ENCODE data around the gene CALY.

The CALY gene

GRCh38 chr10:133309100-133309719 is 27.5 kb downstream of the CALY start:
- peaks cover 28% of the 10 kb centered on the region for H3K4me1 ChIP-seq (ENCODE audit: control insufficient read depth, insufficient read depth, low read length)

DNA sequence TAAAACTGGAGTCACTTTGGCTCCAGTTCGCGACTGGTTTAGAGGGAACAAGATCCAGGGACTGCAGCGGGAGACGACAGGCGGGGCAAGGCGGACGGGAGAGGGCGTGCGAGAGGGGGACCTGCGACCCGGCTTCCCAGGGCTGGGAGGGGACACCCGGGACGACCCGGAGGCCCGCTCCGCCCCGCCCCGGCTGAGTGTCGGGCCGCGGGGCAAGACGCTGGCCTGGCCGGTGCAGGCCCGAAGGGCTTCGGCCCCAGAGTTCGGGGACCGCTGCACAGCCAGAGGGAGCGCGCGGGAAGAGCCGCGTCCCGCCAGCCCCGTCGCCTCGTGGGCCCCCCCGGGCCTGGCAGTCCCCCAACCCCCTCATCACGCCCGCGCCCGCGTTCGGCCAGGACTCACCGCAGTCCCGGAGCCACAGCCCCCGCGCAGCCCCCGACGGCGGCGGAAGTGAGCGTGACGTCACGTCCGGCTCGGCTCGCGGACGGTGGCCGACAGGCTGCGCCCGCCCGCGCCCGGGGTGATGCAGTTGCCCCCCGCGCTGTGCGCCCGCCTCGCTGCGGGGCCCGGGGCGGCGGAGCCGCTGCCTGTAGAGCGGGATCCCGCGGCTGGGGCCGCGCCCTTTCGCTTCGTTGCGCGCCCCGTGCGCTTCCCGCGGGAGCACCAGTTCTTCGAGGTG is 28.1 kb downstream of the CALY start, which contains the start of the genes TUBGCP2 and ZNF511:
Gene TUBGCP2 (minus strand): TSS at position 452 of the 679 bp plus-strand sequence. CDS start 5,931 bp downstream, outside the sequence.
Gene ZNF511 (plus strand): TSS at position 494 of the 679 bp plus-strand sequence. CDS start 30 bp downstream, at position 524.
- peaks cover 28% of the 10 kb centered on the region for H3K4me1 ChIP-seq (ENCODE audit: control insufficient read depth, insufficient read depth, low read length)
- H3K27me3 ChIP-seq (ENCODE audit: control insufficient read depth in 1 of 2, insufficient read depth in 2 of 2, low read length in 2 of 2) = no peaks in the 10 kb centered on the region
- no peaks in the 10 kb centered on the region for H3K9me3 ChIP-seq (ENCODE audit: control insufficient read depth in 2 of 2, low read length in 2 of 2)
- H3K27ac ChIP-seq (ENCODE audit: low read length) = peak within 1 kb of the TSS; percentile 84
- H3K36me3 ChIP-seq (ENCODE audit: control insufficient read depth in 2 of 2, insufficient read depth in 2 of 2, low read length in 2 of 2) = peaks cover 14 to 16% of the 10 kb centered on the region in 2 donors
- H3K9ac ChIP-seq (ENCODE audit: low read length in 2 of 2) = peak within 1 kb of the TSS; percentile 91 to 93
- H3K4me3 ChIP-seq (ENCODE audit: low read length in 2 of 2) = peak within 1 kb of the TSS; percentile 93 to 95

More at GRCh38 chr10:133309100-133309719, 27.5 kb downstream of the CALY start:
- H3K27me3 ChIP-seq (ENCODE audit: control insufficient read depth in 1 of 2, insufficient read depth in 2 of 2, low read length in 2 of 2) = no peaks in the 10 kb centered on the region
- H3K36me3 ChIP-seq (ENCODE audit: control insufficient read depth in 2 of 2, insufficient read depth in 2 of 2, low read length in 2 of 2) = peaks cover 14 to 16% of the 10 kb centered on the region in 2 donors
- peak overlapping the region; percentile 84 for H3K27ac ChIP-seq (ENCODE audit: low read length)
- H3K9ac ChIP-seq (ENCODE audit: low read length in 2 of 2) = peak overlapping the region; percentile 91 to 93
- peak overlapping the region; percentile 93 to 95 for H3K4me3 ChIP-seq (ENCODE audit: low read length in 2 of 2)
- H3K9me3 ChIP-seq (ENCODE audit: control insufficient read depth in 2 of 2, low read length in 2 of 2) = no peaks in the 10 kb centered on the region

- no peaks in the 10 kb centered on the region for H3K27me3 ChIP-seq (ENCODE audit: control insufficient read depth in 1 of 2, insufficient read depth in 2 of 2, low read length in 2 of 2)
- H3K36me3 ChIP-seq (ENCODE audit: control insufficient read depth in 2 of 2, insufficient read depth in 2 of 2, low read length in 2 of 2) = peaks cover 12 to 16% of the 10 kb centered on the region in 2 donors
- peak overlapping the region; percentile 91 to 93 for H3K9ac ChIP-seq (ENCODE audit: low read length in 2 of 2)
- H3K4me3 ChIP-seq (ENCODE audit: low read length in 2 of 2) = peak overlapping the region; percentile 93 to 95
- peaks cover 28% of the 10 kb centered on the region for H3K4me1 ChIP-seq (ENCODE audit: control insufficient read depth, insufficient read depth, low read length)
- H3K27ac ChIP-seq (ENCODE audit: low read length) = peak overlapping the region; percentile 84
- H3K9me3 ChIP-seq (ENCODE audit: control insufficient read depth in 2 of 2, low read length in 2 of 2) = no peaks in the 10 kb centered on the region
These were observed 28.8 kb downstream of the CALY start for GRCh38 chr10:133307776-133308420.

GRCh38 chr10:133306941-133307379 is 29.7 kb downstream of the CALY start:
- Histone ChIP-seq H3K9me3 (ENCODE audit: control insufficient read depth in 2 of 2, low read length in 2 of 2) (no peaks in the 10 kb centered on the region), H3K9ac (ENCODE audit: low read length in 2 of 2) (peak overlapping the region in 1 of 2 donors; percentile 54), H3K27me3 (ENCODE audit: control insufficient read depth in 1 of 2, insufficient read depth in 2 of 2, low read length in 2 of 2) (no peaks in the 10 kb centered on the region), H3K4me1 (ENCODE audit: control insufficient read depth, insufficient read depth, low read length) (peaks cover 28% of the 10 kb centered on the region), H3K36me3 (ENCODE audit: control insufficient read depth in 2 of 2, insufficient read depth in 2 of 2, low read length in 2 of 2) (peaks cover 17 to 20% of the 10 kb centered on the region in 2 donors), H3K4me3 (ENCODE audit: low read length in 2 of 2) (peak overlapping the region; percentile 93 to 95), H3K27ac (ENCODE audit: low read length) (no peak overlapping the region)

DNA sequence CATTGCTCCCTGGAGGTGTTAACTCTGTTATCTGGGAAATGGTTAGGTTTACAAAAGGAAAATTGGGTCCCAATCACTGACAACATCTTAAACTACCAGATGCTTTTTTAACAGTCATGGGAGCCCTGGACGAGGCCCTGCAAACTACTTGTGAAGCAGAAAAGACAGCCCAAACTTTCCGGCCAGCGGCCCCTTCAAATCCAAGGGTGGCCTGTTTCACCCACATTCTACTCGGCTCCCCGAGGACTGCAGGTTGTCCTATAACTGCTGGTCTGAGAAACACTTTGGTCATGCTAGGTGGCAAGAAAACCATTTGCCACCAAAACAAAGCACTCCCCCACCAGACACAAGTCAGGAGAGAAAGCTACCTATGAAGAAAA is 30.6 kb downstream of the CALY start:
- Histone ChIP-seq H3K4me1 (ENCODE audit: control insufficient read depth, insufficient read depth, low read length) (peaks cover 28% of the 10 kb centered on the region), H3K27ac (ENCODE audit: low read length) (no peak overlapping the region), H3K9me3 (ENCODE audit: control insufficient read depth in 2 of 2, low read length in 2 of 2) (no peaks in the 10 kb centered on the region), H3K36me3 (ENCODE audit: control insufficient read depth in 2 of 2, insufficient read depth in 2 of 2, low read length in 2 of 2) (peaks cover 14 to 20% of the 10 kb centered on the region in 2 donors), H3K27me3 (ENCODE audit: control insufficient read depth in 1 of 2, insufficient read depth in 2 of 2, low read length in 2 of 2) (no peaks in the 10 kb centered on the region), H3K9ac (ENCODE audit: low read length in 2 of 2) (no peak overlapping the region), H3K4me3 (ENCODE audit: low read length in 2 of 2) (no peak overlapping the region)

DNA sequence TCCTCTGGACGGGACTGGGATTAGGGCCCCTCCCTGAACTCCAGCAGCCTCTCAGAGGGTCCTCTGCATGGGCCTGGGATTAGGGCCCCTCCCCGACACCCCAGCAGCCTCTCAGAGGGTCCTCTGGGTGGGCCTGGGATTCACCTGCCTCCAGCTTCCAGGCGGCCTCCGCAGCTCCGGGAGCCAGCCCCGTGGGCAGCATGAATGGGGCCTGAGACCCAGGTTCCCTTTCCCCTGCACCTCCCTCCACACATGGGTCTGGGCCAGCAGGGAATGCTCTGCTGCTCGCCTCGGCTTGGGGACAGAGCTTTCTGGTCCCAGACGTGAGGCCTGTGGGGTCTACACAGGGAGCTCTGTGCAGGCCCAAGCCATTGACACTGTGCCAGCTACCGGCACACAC is 33.5 kb downstream of the CALY start:
- Histone ChIP-seq H3K9me3 (ENCODE audit: control insufficient read depth in 2 of 2, low read length in 2 of 2) (no peaks in the 10 kb centered on the region), H3K4me3 (ENCODE audit: low read length in 2 of 2) (no peak overlapping the region), H3K36me3 (ENCODE audit: control insufficient read depth in 2 of 2, insufficient read depth in 2 of 2, low read length in 2 of 2) (peaks cover 36 to 41% of the 10 kb centered on the region in 2 donors), H3K27ac (ENCODE audit: low read length) (no peak overlapping the region), H3K27me3 (ENCODE audit: control insufficient read depth in 1 of 2, insufficient read depth in 2 of 2, low read length in 2 of 2) (no peaks in the 10 kb centered on the region), H3K4me1 (ENCODE audit: control insufficient read depth, insufficient read depth, low read length) (peaks cover 23% of the 10 kb centered on the region), H3K9ac (ENCODE audit: low read length in 2 of 2) (no peak overlapping the region)

GRCh38 chr10:133302230-133302629 is 34.5 kb downstream of the CALY start:
- Histone ChIP-seq H3K9me3 (ENCODE audit: control insufficient read depth in 2 of 2, low read length in 2 of 2) (no peaks in the 10 kb centered on the region), H3K9ac (ENCODE audit: low read length in 2 of 2) (no peak overlapping the region), H3K27me3 (ENCODE audit: control insufficient read depth in 1 of 2, insufficient read depth in 2 of 2, low read length in 2 of 2) (no peaks in the 10 kb centered on the region), H3K4me1 (ENCODE audit: control insufficient read depth, insufficient read depth, low read length) (peaks cover 13% of the 10 kb centered on the region), H3K4me3 (ENCODE audit: low read length in 2 of 2) (no peak overlapping the region), H3K27ac (ENCODE audit: low read length) (no peak overlapping the region), H3K36me3 (ENCODE audit: control insufficient read depth in 2 of 2, insufficient read depth in 2 of 2, low read length in 2 of 2) (peaks cover 46 to 49% of the 10 kb centered on the region in 2 donors)

GRCh38 chr10:133299738-133300137 is 37.0 kb downstream of the CALY start:
- Histone ChIP-seq H3K27me3 (ENCODE audit: control insufficient read depth in 1 of 2, insufficient read depth in 2 of 2, low read length in 2 of 2) (no peaks in the 10 kb centered on the region), H3K9ac (ENCODE audit: low read length in 2 of 2) (no peak overlapping the region), H3K36me3 (ENCODE audit: control insufficient read depth in 2 of 2, insufficient read depth in 2 of 2, low read length in 2 of 2) (peaks cover 57 to 61% of the 10 kb centered on the region in 2 donors), H3K9me3 (ENCODE audit: control insufficient read depth in 2 of 2, low read length in 2 of 2) (no peaks in the 10 kb centered on the region), H3K27ac (ENCODE audit: low read length) (no peak overlapping the region), H3K4me1 (ENCODE audit: control insufficient read depth, insufficient read depth, low read length) (peaks cover 3% of the 10 kb centered on the region), H3K4me3 (ENCODE audit: low read length in 2 of 2) (no peak overlapping the region)

GRCh38 chr10:133299224-133299623 is 37.5 kb downstream of the CALY start:
- H3K9me3 ChIP-seq (ENCODE audit: control insufficient read depth in 2 of 2, low read length in 2 of 2) = no peaks in the 10 kb centered on the region
- H3K9ac ChIP-seq (ENCODE audit: low read length in 2 of 2) = no peak overlapping the region
- H3K27me3 ChIP-seq (ENCODE audit: control insufficient read depth in 1 of 2, insufficient read depth in 2 of 2, low read length in 2 of 2) = no peaks in the 10 kb centered on the region
- peaks cover 61 to 62% of the 10 kb centered on the region in 2 donors for H3K36me3 ChIP-seq (ENCODE audit: control insufficient read depth in 2 of 2, insufficient read depth in 2 of 2, low read length in 2 of 2)
- no peak overlapping the region for H3K4me3 ChIP-seq (ENCODE audit: low read length in 2 of 2)
- H3K4me1 ChIP-seq (ENCODE audit: control insufficient read depth, insufficient read depth, low read length) = peaks cover 3% of the 10 kb centered on the region
- no peak overlapping the region for H3K27ac ChIP-seq (ENCODE audit: low read length)

DNA sequence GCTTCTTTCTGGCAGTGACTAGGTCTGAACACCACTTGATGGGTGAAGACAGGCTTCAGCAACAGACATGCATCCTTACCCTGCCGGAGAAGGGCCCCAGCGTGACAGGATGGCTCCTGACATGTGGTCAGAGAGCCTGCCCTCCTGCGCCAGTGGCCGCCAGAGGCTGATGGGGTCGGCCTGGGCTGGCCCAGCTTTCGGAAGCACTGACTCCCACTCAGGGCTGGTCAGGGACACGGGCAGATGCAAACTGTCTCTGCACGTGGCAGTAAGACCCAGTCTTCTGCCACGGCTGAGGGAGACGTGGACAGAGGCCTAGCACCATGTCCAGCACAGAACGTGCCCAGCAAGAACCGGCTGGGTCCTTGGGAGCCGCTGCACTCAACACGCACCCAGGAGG is 38.2 kb downstream of the CALY start:
- Histone ChIP-seq H3K27ac (ENCODE audit: low read length) (no peak overlapping the region), H3K27me3 (ENCODE audit: control insufficient read depth in 1 of 2, insufficient read depth in 2 of 2, low read length in 2 of 2) (no peaks in the 10 kb centered on the region), H3K4me3 (ENCODE audit: low read length in 2 of 2) (no peak overlapping the region), H3K9me3 (ENCODE audit: control insufficient read depth in 2 of 2, low read length in 2 of 2) (no peaks in the 10 kb centered on the region), H3K4me1 (ENCODE audit: control insufficient read depth, insufficient read depth, low read length) (no peaks in the 10 kb centered on the region), H3K36me3 (ENCODE audit: control insufficient read depth in 2 of 2, insufficient read depth in 2 of 2, low read length in 2 of 2) (peaks cover 68 to 70% of the 10 kb centered on the region in 2 donors), H3K9ac (ENCODE audit: low read length in 2 of 2) (no peak overlapping the region)

Data from stomach smooth muscle (tissue), 2 donors.